GM12878 (cell line): ENCODE data around the gene ARHGEF1. TPM values are rescaled to one million over a fixed set of nuclear protein-coding genes. Genes with fewer than 3 reads are reported as not detected.

ENCODE experiments used
- ATAC-seq: fragments of 200-7000 bp; cut with Tn5 transposase; 3 replicates; pipeline ENCODE4 v1.9.1; 2020; ENCODE audit warnings: mild to moderate bottlenecking, moderate library complexity
- BruUV-seq: library from RNA; stranded (reverse); fragments of 400-500 nt; replicated peaks from 2 replicates; lab custom pipeline; 2021; lab: Mats Ljungman, UMichigan
- CTCF ChIA-PET: fragments of 300-600 bp; sonication (Branson Sonifier 250); formaldehyde crosslinking; extraction: SDS; loops from one replicate; lab custom pipeline; 2021; ENCODE audit warnings: inconsistent platforms; lab: Yijun Ruan, JAX
- POLR2A ChIA-PET: fragments of 350-600 bp; formaldehyde crosslinking; extraction: SDS; loops from one replicate; lab custom pipeline; 2021; ENCODE audit warnings: inconsistent platforms; lab: Charles Lee
- RAD21 ChIA-PET: fragments of 300-600 bp; sonication (Branson Sonifier 250); formaldehyde crosslinking; loops from one replicate; lab custom pipeline; 2023; ENCODE audit warnings: antibody characterized with exemption; ENCODE audit not compliant: unreplicated experiment; lab: Charles Lee
- SMC1A ChIA-PET: fragments of 300-600 bp; sonication (Branson Sonifier 250); formaldehyde crosslinking; loops from one replicate; lab custom pipeline; 2023; ENCODE audit not compliant: unreplicated experiment, uncharacterized antibody; lab: Charles Lee
- DNase-seq: peaks from one replicate; pipeline ENCODE4 v3.0.0-alpha.2; 2011; ENCODE audit warnings: low read depth, low spot score
- FAIRE-seq: peaks from 3 replicates; lab custom pipeline; 2011; peaks lifted over from hg19 to GRCh38; lab: Jason Lieb, UNC
- H2AFZ ChIP-seq: 2 replicates; pipeline ENCODE4 v1.6.0; 2011; ENCODE audit warnings: low read depth, low read length, control low read depth; ENCODE audit not compliant: control insufficient read depth
- H3K27ac ChIP-seq: 2 replicates; pipeline ENCODE4 v1.5.1; 2011; ENCODE audit warnings: control low read depth; ENCODE audit not compliant: control insufficient read depth, insufficient read depth
- H3K27me3 ChIP-seq, 2 experiments: replicated peaks in 1 of 2; 2 replicates each; pipeline versions ENCODE4 v1.6.0 to v1.6.1; 2011; ENCODE audit warnings: low read length in 1 of 2; ENCODE audit not compliant: control insufficient read depth in 2 of 2, insufficient read depth in 2 of 2
- H3K36me3 ChIP-seq, 2 experiments: 2 replicates each; pipeline ENCODE4 v1.5.1; 2011; ENCODE audit warnings: low read length in 1 of 2; ENCODE audit not compliant: control insufficient read depth in 2 of 2, insufficient read depth in 2 of 2
- H3K4me1 ChIP-seq: 2 replicates; pipeline ENCODE4 v1.6.1; 2011; ENCODE audit warnings: mild to moderate bottlenecking, low read length, moderate library complexity, mixed read lengths; ENCODE audit not compliant: control insufficient read depth, insufficient read depth
- H3K4me2 ChIP-seq: 2 replicates; pipeline ENCODE4 v1.6.0; 2011; ENCODE audit warnings: control low read depth; ENCODE audit not compliant: control insufficient read depth, insufficient read depth
- H3K4me3 ChIP-seq: fragments of 200-600 bp; sonication (generic); 2 replicates; pipeline ENCODE4 v1.5.1; 2016
- H3K79me2 ChIP-seq: 2 replicates; pipeline ENCODE4 v1.6.0; 2011; ENCODE audit warnings: low read length; ENCODE audit not compliant: control insufficient read depth, insufficient read depth
- H3K9ac ChIP-seq: 2 replicates; pipeline ENCODE4 v1.8.0; 2011; ENCODE audit warnings: low read length, control low read depth, mixed read lengths; ENCODE audit not compliant: control insufficient read depth, insufficient read depth
- H3K9me3 ChIP-seq: replicated peaks from 3 replicates; pipeline ENCODE4 v1.5.1; 2011; ENCODE audit warnings: mild to moderate bottlenecking, low read length; ENCODE audit not compliant: control insufficient read depth, insufficient read depth
- H4K20me1 ChIP-seq: 2 replicates; pipeline ENCODE4 v1.6.0; 2011; ENCODE audit not compliant: control insufficient read depth, insufficient read depth
- ETV6 ChIP-seq, 2 experiments: fragments of 450-650 bp in 1 of 2; IDR thresholded peaks in 1 of 2; conservative IDR thresholded peaks in 1 of 2; 2 replicates each; pipeline ENCODE4 v1.6.1; 2014; ENCODE audit warnings: antibody characterized with exemption in 1 of 2, borderline replicate concordance in 1 of 2, low read depth in 1 of 2, mild to moderate bottlenecking in 1 of 2, moderate library complexity in 1 of 2
- EZH2 ChIP-seq: IDR thresholded peaks from 2 replicates; pipeline ENCODE4 v1.6.1; 2012; ENCODE audit warnings: low read depth, mild to moderate bottlenecking, control low read depth, inconsistent platforms, low read length, borderline replicate concordance; ENCODE audit not compliant: control insufficient read depth
- GATAD2B ChIP-seq: fragments of 450-650 bp; conservative IDR thresholded peaks from 2 replicates; pipeline ENCODE4 v1.6.1; 2017; ENCODE audit warnings: low read depth, mild to moderate bottlenecking, moderate library complexity
- HDGF ChIP-seq: fragments of 450-650 bp; IDR thresholded peaks from 2 replicates; pipeline ENCODE4 v1.6.1; 2016; ENCODE audit warnings: antibody characterized with exemption
- PML ChIP-seq: IDR thresholded peaks from 2 replicates; pipeline ENCODE4 v1.6.1; 2012; ENCODE audit warnings: low read length, inconsistent platforms
- STAT3 ChIP-seq: IDR thresholded peaks from 2 replicates; pipeline ENCODE4 v1.6.1; 2011; ENCODE audit warnings: low read depth, low read length, improper control_type of control experiment
- WGBS: methylation state at CpG from one replicate; pipeline ENCODE4 v1.1.6; 2016; ENCODE audit warnings: low lambda C conversion rate; ENCODE audit not compliant: insufficient replicate concordance, insufficient coverage; ENCODE audit errors: missing lambda C conversion rate; 5-methylcytosine and 5-hydroxymethylcytosine counted together
- in situ Hi-C: fragments of 300-500 bp; cut with MboI; formaldehyde crosslinking; loops from 9 replicates; pipeline ENCODE4 v1.14.3; 2018; ENCODE audit warnings: mixed read lengths
- intact Hi-C: fragments of 100-400 bp; cut with micrococcal nuclease; formaldehyde crosslinking; loops from one replicate; pipeline ENCODE4 v1.14.2; 2022; ENCODE audit not compliant: unreplicated experiment
- polyA plus RNA-seq, 11 experiments: library from polyadenylated mRNA; depleted of rRNA in 4 of 11; unstranded in 6 of 11; stranded (reverse) in 5 of 11; fragments of >200 nt; fragmentation: Nextera tagmentation in 4 of 11; fragmentation: Illumina TruSeq in 1 of 11; extraction: Ambion mirVana in 4 of 11; extraction: Trizol in 1 of 11; gene quantifications; 1 replicate in 1 of 11; 2 replicates in 10 of 11; pipeline versions ENCODE4 v1.2.1 to v1.2.3, GENCODE V29; 2011 to 2016; ENCODE audit warnings: inconsistent platforms in 2 of 11, missing spikeins in 2 of 11, low read depth in 1 of 11
- total RNA-seq, 4 experiments: library from RNA; depleted of rRNA in 3 of 4; stranded (reverse); fragments of >200 nt in 3 of 4; fragmentation: Illumina TruSeq in 1 of 4; extraction: Trizol in 1 of 4; gene quantifications; 2 replicates each; pipeline versions ENCODE4 v1.2.1 to v1.2.3, GENCODE V29; 2013 to 2021

The ARHGEF1 gene
- total and polyA plus RNA-seq, 10 of the 15 experiments (the other 5 are each of a cell fraction or from before 2014, with no cell fraction given), result 1.2 to 207 (median 53.9) TPM

DNA sequence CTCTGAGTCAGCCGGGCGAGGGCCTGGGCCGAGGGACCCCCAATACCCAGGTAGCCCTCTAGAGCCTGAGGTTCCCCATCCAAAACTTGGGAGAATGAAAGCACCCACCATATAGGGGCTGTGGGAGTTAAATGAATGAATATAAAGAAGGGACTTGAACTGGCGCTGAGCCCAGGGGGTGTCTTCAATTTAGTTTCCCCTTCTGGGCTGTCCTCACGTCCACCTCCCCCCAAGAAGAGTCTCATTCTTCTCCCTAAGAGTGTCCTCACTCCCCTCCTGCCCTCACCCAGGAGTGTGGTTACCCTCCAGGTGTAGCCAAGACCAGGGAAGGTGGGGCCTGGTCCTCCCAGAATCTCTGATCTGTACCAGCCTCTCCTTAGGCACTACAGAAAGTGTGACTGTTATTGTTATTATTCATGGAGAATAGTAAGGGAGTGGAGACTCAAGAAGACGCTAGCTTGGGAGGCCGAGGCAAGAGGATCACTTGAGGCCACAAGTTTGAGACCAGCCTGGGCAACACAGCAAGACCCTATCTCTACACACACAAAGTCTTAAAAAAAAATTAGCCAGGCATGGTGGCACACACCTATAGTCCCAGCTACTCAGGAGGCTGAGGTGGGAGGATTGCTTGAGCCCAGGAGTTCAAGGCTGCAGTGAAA, 3.2 kb upstream of the ARHGEF1 start (continued):
- no peak for TF ChIP-seq ETV6 (conservative IDR thresholded peaks at IDR 0.05 in 1 of 2, IDR thresholded peaks at IDR 0.05 in 1 of 2; ENCODE audit: borderline replicate concordance in 1 of 2, low read depth in 1 of 2)
- no peak for TF ChIP-seq PML
- no peak for TF ChIP-seq STAT3
- TF ChIP-seq GATAD2B, result no peak

DNA sequence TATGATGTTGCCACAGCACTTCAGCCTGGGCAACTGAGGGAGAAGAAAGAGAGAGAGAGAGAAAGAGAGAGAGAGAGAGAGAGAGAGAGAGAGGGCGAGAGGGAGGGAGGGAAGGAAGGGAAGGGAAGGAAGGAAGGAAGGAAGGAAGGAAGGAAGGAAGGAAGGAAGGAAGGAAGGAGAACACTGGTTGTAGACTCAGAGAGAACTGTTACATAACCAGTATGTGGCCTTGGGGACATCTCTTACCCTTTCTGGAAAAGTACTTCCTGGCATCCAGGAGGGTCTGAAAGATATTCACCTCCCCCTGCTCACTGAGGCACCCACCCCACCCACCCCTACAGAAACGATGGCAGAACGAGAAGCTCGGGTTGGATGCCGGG, 2.7 kb upstream of the ARHGEF1 start:
- H3K9me3 ChIP-seq, result no peaks in the 10 kb centered on the region
- no peaks in the 10 kb centered on the region for H3K27me3 ChIP-seq
- H3K36me3 ChIP-seq, result peaks cover 3 to 4% of the 10 kb centered on the region in 2 experiments; a peak in 3 of 4 replicates
- FAIRE-seq, result no peak
- H3K4me1 ChIP-seq, result peaks cover 30% of the 10 kb centered on the region
- ChIA-PET SMC1A (no interaction called here), POLR2A (no interaction called here), RAD21 (no interaction called here), CTCF (no interaction called here)
- peak in 1 of 2 experiments; percentile 68; a peak in 2 of 4 replicates for TF ChIP-seq ETV6 (conservative IDR thresholded peaks at IDR 0.05 in 1 of 2, IDR thresholded peaks at IDR 0.05 in 1 of 2; ENCODE audit: borderline replicate concordance in 1 of 2, low read depth in 1 of 2)
- TF ChIP-seq HDGF, result 0 out of 2 replicates have a peak, but pooled peaks have one; percentile 27
- TF ChIP-seq EZH2, result no peak
- peaks cover 63% of the 10 kb centered on the region for H3K79me2 ChIP-seq
- no peak overlapping the region for H3K27ac ChIP-seq
- DNase-seq, result no peak
- in situ Hi-C loops (no loop called here), intact Hi-C loops (no loop called here)
- no peak for ATAC-seq
- H3K4me2 ChIP-seq, result no peak overlapping the region
- no peaks in the 10 kb centered on the region for H4K20me1 ChIP-seq
- WGBS, result 52% methylated on average over 5 of the region's 5 CpGs
- H3K9ac ChIP-seq, result no peak overlapping the region
- H2AFZ ChIP-seq, result no peak overlapping the region
- BruUV-seq, result no TSS peak
- H3K4me3 ChIP-seq, result no peak overlapping the region
